WTC11 (cell line): Measurements from ENCODE around the gene CHTF18. TPM values are rescaled to one million over a fixed set of nuclear protein-coding genes. Genes with fewer than 3 reads are reported as not detected.
A peak's percentile ranks its signal among the peaks of the same experiment; 100 is the strongest.

Experiments used
- ATAC-seq: fragments of 200-7000 bp; cut with Tn5 transposase; 2 replicates; pipeline ENCODE4 v1.10.0; 2021; ENCODE audit warnings: mild to moderate bottlenecking, moderate library complexity
- CTCF ChIA-PET: fragments of 300-600 bp; sonication (Branson Sonifier 250); formaldehyde crosslinking; loops from one replicate; lab custom pipeline; 2021; ENCODE audit warnings: antibody characterized with exemption; lab: Charles Lee
- POLR2A ChIA-PET: fragments of 350-600 bp; sonication (Branson Sonifier 250); formaldehyde crosslinking; loops from one replicate; lab custom pipeline; 2021; ENCODE audit warnings: antibody characterized with exemption; lab: Charles Lee
- DNase-seq: peaks from one replicate; pipeline ENCODE4 v3.0.0; 2021; ENCODE audit warnings: low spot score
- H3K27ac Mint-ChIP-seq: 2 replicates; pipeline ENCODE4 v1.8.0; 2021; ENCODE audit warnings: mixed read lengths
- H3K27me3 Mint-ChIP-seq: 2 replicates; pipeline ENCODE4 v1.8.0; 2021; ENCODE audit warnings: low read depth, mild to moderate bottlenecking, moderate library complexity, mixed read lengths
- H3K36me3 Mint-ChIP-seq: 2 replicates; pipeline ENCODE4 v1.8.0; 2021; ENCODE audit warnings: mixed read lengths
- H3K4me1 Mint-ChIP-seq: 2 replicates; pipeline ENCODE4 v1.8.0; 2022; ENCODE audit warnings: mixed read lengths
- H3K4me3 Mint-ChIP-seq: 2 replicates; pipeline ENCODE4 v1.8.0; 2021; ENCODE audit warnings: mild to moderate bottlenecking, moderate library complexity, mixed read lengths
- H3K9me3 Mint-ChIP-seq: 2 replicates; pipeline ENCODE4 v1.8.0; 2021; ENCODE audit warnings: mixed read lengths
- CREB1 ChIP-seq: sonication (generic); formaldehyde crosslinking; IDR thresholded peaks from 2 replicates; pipeline ENCODE4 v1.8.0; 2023; ENCODE audit warnings: mild to moderate bottlenecking, missing genetic modification reagents
- CREM ChIP-seq: sonication (generic); formaldehyde crosslinking; IDR thresholded peaks from 2 replicates; pipeline ENCODE4 v1.8.1; 2022; ENCODE audit warnings: mild to moderate bottlenecking, missing genetic modification reagents, moderate library complexity
- NR2C2 ChIP-seq: sonication (generic); formaldehyde crosslinking; IDR thresholded peaks from 2 replicates; pipeline ENCODE4 v1.8.0; 2022; ENCODE audit warnings: mild to moderate bottlenecking, missing genetic modification reagents
- OVOL2 ChIP-seq: fragments of 250-450 bp; sonication (Bioruptor Pico); IDR thresholded peaks from 2 replicates; pipeline ENCODE4 v1.9.0; 2021; ENCODE audit warnings: mild to moderate bottlenecking, borderline replicate concordance
- SMAD4 ChIP-seq: sonication (generic); formaldehyde crosslinking; IDR thresholded peaks from 2 replicates; pipeline ENCODE4 v1.8.0; 2022; ENCODE audit warnings: mild to moderate bottlenecking, missing genetic modification reagents
- TCF7 ChIP-seq: sonication (generic); formaldehyde crosslinking; IDR thresholded peaks from 2 replicates; pipeline ENCODE4 v1.8.0; 2022; ENCODE audit warnings: mild to moderate bottlenecking, low read depth, missing genetic modification reagents, moderate library complexity
- ZNF232 ChIP-seq: sonication (generic); formaldehyde crosslinking; IDR thresholded peaks from 2 replicates; pipeline ENCODE4 v1.8.0; 2022; ENCODE audit warnings: mild to moderate bottlenecking, missing genetic modification reagents
- ZNF532 ChIP-seq: fragments of 250-450 bp; sonication (Bioruptor Pico); IDR thresholded peaks from 2 replicates; pipeline ENCODE4 v1.9.0; 2021; ENCODE audit warnings: mild to moderate bottlenecking, borderline replicate concordance
- ZNF671 ChIP-seq: fragments of 250-450 bp; sonication (Bioruptor Pico); IDR thresholded peaks from 2 replicates; pipeline ENCODE4 v1.8.0; 2021; ENCODE audit warnings: mild to moderate bottlenecking
- total RNA-seq: library from RNA; stranded (reverse); gene quantifications from 3 replicates; pipeline ENCODE4 v1.2.3, GENCODE V29; 2021
- TF ChIP-seq, protein P1 (sequence below): sonication (generic); formaldehyde crosslinking; IDR thresholded peaks from 2 replicates; pipeline ENCODE4 v1.8.0; 2022; ENCODE audit warnings: mild to moderate bottlenecking, missing genetic modification reagents
- TF ChIP-seq, protein P2 (sequence below): sonication (generic); formaldehyde crosslinking; IDR thresholded peaks from 2 replicates; pipeline ENCODE4 v1.8.0; 2022; ENCODE audit warnings: mild to moderate bottlenecking, missing genetic modification reagents
- TF ChIP-seq, protein P3 (sequence below): sonication (generic); formaldehyde crosslinking; IDR thresholded peaks from 2 replicates; pipeline ENCODE4 v1.8.1; 2023; ENCODE audit warnings: mild to moderate bottlenecking, missing genetic modification reagents, moderate library complexity
- TF ChIP-seq, protein P4 (sequence below): fragments of 250-450 bp; sonication (Bioruptor Pico); IDR thresholded peaks from 2 replicates; pipeline ENCODE4 v1.8.0; 2021; ENCODE audit warnings: mild to moderate bottlenecking
- TF ChIP-seq, protein P5 (sequence below): sonication (generic); formaldehyde crosslinking; IDR thresholded peaks from 2 replicates; pipeline ENCODE4 v1.8.1; 2023; ENCODE audit warnings: mild to moderate bottlenecking, missing genetic modification reagents
- TF ChIP-seq, protein P6 (sequence below): fragments of 250-450 bp; sonication (Bioruptor Pico); IDR thresholded peaks from 2 replicates; pipeline ENCODE4 v1.9.0; 2021; ENCODE audit warnings: moderate library complexity, mild to moderate bottlenecking, inconsistent platforms, borderline replicate concordance
- TF ChIP-seq, protein P7 (sequence below): sonication (generic); formaldehyde crosslinking; IDR thresholded peaks from 2 replicates; pipeline ENCODE4 v1.8.0; 2023; ENCODE audit warnings: mild to moderate bottlenecking, missing genetic modification reagents
- TF ChIP-seq, protein P8 (sequence below): sonication (generic); formaldehyde crosslinking; IDR thresholded peaks from 2 replicates; pipeline ENCODE4 v1.8.1; 2022; ENCODE audit warnings: mild to moderate bottlenecking, missing genetic modification reagents, moderate library complexity, borderline replicate concordance

The CHTF18 gene
- total RNA-seq, 1 experiment from 2014 or later: 183 TPM

DNA sequence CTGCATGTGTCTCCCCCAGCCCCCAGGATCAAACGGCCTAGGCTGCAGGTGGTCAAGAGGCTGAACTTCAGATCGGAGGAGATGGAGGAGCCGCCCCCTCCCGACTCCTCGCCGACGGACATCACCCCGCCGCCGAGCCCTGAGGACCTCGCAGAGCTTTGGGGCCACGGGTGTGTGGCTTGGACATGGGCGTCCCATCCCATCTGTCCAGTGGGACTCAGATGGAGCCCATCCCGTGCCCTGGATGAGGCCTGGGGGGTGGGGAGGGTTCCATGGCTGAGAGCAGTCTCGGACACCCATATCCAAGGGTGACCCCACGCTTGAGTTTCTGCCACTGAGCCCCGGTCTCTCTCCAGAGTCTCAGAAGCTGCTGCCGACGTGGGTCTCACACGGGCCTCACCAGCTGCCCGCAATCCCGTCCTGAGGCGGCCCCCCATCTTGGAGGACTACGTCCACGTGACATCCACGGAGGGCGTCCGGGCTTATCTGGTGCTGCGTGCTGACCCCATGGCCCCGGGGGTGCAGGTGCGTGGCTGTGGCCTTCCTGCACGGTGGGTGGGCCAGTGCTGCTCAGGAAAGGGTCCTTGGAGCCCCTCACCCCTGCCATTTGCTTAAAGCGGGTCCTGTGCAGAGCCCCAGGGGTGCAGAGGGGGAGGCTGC, 901 bp downstream of the CHTF18 start:
- Mint-ChIP-seq H3K36me3 (peaks cover 11% of the 10 kb centered on the region), H3K4me1 (no peaks in the 10 kb centered on the region), H3K9me3 (no peaks in the 10 kb centered on the region), H3K4me3 (peak overlapping the region; percentile 73), H3K27ac (no peak overlapping the region), H3K27me3 (no peaks in the 10 kb centered on the region)
- ChIA-PET POLR2A (interaction anchor here (0.9 to 2.7 kb wide), 3 partner anchors 12 to 60 kb away, joined by 3 to 12 read pairs (median 3); partner anchors contain the start of gene GNG13), CTCF (interaction anchor here (1.3 to 3.0 kb wide), 8 partner anchors 11 to 268 kb away, joined by 4 to 22 read pairs (median 10); partner anchors contain the start of genes ANTKMT, CIAO3, GNG13 and METRN)
- TF ChIP-seq, protein P1, sequence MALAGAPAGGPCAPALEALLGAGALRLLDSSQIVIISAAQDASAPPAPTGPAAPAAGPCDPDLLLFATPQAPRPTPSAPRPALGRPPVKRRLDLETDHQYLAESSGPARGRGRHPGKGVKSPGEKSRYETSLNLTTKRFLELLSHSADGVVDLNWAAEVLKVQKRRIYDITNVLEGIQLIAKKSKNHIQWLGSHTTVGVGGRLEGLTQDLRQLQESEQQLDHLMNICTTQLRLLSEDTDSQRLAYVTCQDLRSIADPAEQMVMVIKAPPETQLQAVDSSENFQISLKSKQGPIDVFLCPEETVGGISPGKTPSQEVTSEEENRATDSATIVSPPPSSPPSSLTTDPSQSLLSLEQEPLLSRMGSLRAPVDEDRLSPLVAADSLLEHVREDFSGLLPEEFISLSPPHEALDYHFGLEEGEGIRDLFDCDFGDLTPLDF (CRISPR knock-in tag): no peak
- TF ChIP-seq CREB1 (CRISPR knock-in tag): no peak
- TF ChIP-seq, protein P2, sequence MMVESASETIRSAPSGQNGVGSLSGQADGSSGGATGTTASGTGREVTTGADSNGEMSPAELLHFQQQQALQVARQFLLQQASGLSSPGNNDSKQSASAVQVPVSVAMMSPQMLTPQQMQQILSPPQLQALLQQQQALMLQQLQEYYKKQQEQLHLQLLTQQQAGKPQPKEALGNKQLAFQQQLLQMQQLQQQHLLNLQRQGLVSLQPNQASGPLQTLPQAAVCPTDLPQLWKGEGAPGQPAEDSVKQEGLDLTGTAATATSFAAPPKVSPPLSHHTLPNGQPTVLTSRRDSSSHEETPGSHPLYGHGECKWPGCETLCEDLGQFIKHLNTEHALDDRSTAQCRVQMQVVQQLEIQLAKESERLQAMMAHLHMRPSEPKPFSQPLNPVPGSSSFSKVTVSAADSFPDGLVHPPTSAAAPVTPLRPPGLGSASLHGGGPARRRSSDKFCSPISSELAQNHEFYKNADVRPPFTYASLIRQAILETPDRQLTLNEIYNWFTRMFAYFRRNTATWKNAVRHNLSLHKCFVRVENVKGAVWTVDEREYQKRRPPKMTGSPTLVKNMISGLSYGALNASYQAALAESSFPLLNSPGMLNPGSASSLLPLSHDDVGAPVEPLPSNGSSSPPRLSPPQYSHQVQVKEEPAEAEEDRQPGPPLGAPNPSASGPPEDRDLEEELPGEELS (CRISPR knock-in tag): no peak
- TF ChIP-seq NR2C2 (CRISPR knock-in tag): no peak
- TF ChIP-seq, protein P3, sequence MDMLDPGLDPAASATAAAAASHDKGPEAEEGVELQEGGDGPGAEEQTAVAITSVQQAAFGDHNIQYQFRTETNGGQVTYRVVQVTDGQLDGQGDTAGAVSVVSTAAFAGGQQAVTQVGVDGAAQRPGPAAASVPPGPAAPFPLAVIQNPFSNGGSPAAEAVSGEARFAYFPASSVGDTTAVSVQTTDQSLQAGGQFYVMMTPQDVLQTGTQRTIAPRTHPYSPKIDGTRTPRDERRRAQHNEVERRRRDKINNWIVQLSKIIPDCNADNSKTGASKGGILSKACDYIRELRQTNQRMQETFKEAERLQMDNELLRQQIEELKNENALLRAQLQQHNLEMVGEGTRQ (CRISPR knock-in tag): no peak
- no peak for TF ChIP-seq ZNF532 (CRISPR knock-in tag)
- ATAC-seq (no peak), DNase-seq (no peak)

DNA sequence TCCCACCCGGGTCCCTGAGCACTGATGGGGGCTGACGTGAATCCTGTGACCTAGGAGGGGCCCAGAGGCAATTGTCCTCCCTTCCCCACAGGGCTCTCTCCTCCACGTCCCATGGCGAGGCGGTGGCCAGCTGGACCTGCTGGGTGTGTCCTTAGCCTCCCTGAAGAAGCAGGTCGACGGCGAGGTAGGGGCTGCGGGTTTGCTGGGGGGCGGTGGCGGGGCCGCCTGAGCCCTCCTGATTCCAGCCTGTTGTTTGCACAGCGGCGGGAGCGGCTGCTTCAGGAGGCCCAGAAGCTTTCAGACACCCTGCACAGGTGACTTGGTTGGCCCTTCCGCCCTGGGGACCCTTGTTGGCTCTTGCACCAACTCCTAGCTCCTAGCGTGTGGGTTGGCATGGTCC, 1.7 kb downstream of the CHTF18 start:
- Mint-ChIP-seq H3K36me3 (peaks cover 11% of the 10 kb centered on the region), H3K9me3 (no peaks in the 10 kb centered on the region), H3K4me3 (peak overlapping the region; percentile 73), H3K27me3 (no peaks in the 10 kb centered on the region), H3K4me1 (no peaks in the 10 kb centered on the region), H3K27ac (no peak overlapping the region)
- DNase-seq: no peak
- CTCF ChIA-PET: no interaction called here
- ATAC-seq: no peak
- POLR2A ChIA-PET: interaction anchor here (2.7 kb wide), 1 partner anchor 11 kb away, joined by 12 read pairs; the partner anchor contains the start of gene GNG13
- TF ChIP-seq TCF7 (CRISPR knock-in tag): no peak
- TF ChIP-seq, protein P4, sequence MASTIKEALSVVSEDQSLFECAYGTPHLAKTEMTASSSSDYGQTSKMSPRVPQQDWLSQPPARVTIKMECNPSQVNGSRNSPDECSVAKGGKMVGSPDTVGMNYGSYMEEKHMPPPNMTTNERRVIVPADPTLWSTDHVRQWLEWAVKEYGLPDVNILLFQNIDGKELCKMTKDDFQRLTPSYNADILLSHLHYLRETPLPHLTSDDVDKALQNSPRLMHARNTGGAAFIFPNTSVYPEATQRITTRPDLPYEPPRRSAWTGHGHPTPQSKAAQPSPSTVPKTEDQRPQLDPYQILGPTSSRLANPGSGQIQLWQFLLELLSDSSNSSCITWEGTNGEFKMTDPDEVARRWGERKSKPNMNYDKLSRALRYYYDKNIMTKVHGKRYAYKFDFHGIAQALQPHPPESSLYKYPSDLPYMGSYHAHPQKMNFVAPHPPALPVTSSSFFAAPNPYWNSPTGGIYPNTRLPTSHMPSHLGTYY (CRISPR knock-in tag): no peak
- no peak for TF ChIP-seq SMAD4 (CRISPR knock-in tag)
- TF ChIP-seq, protein P5, sequence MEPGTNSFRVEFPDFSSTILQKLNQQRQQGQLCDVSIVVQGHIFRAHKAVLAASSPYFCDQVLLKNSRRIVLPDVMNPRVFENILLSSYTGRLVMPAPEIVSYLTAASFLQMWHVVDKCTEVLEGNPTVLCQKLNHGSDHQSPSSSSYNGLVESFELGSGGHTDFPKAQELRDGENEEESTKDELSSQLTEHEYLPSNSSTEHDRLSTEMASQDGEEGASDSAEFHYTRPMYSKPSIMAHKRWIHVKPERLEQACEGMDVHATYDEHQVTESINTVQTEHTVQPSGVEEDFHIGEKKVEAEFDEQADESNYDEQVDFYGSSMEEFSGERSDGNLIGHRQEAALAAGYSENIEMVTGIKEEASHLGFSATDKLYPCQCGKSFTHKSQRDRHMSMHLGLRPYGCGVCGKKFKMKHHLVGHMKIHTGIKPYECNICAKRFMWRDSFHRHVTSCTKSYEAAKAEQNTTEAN: no peak
- no peak for TF ChIP-seq ZNF671
- TF ChIP-seq, protein P6, sequence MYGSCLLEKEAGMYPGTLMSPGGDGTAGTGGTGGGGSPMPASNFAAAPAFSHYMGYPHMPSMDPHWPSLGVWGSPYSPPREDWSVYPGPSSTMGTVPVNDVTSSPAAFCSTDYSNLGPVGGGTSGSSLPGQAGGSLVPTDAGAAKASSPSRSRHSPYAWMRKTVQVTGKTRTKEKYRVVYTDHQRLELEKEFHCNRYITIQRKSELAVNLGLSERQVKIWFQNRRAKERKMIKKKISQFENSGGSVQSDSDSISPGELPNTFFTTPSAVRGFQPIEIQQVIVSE (CRISPR knock-in tag): no peak
- TF ChIP-seq ZNF232 (CRISPR knock-in tag): no peak
- TF ChIP-seq, protein P7, sequence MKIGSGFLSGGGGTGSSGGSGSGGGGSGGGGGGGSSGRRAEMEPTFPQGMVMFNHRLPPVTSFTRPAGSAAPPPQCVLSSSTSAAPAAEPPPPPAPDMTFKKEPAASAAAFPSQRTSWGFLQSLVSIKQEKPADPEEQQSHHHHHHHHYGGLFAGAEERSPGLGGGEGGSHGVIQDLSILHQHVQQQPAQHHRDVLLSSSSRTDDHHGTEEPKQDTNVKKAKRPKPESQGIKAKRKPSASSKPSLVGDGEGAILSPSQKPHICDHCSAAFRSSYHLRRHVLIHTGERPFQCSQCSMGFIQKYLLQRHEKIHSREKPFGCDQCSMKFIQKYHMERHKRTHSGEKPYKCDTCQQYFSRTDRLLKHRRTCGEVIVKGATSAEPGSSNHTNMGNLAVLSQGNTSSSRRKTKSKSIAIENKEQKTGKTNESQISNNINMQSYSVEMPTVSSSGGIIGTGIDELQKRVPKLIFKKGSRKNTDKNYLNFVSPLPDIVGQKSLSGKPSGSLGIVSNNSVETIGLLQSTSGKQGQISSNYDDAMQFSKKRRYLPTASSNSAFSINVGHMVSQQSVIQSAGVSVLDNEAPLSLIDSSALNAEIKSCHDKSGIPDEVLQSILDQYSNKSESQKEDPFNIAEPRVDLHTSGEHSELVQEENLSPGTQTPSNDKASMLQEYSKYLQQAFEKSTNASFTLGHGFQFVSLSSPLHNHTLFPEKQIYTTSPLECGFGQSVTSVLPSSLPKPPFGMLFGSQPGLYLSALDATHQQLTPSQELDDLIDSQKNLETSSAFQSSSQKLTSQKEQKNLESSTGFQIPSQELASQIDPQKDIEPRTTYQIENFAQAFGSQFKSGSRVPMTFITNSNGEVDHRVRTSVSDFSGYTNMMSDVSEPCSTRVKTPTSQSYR: no peak
- TF ChIP-seq OVOL2 (CRISPR knock-in tag): no peak
- TF ChIP-seq, protein P8, sequence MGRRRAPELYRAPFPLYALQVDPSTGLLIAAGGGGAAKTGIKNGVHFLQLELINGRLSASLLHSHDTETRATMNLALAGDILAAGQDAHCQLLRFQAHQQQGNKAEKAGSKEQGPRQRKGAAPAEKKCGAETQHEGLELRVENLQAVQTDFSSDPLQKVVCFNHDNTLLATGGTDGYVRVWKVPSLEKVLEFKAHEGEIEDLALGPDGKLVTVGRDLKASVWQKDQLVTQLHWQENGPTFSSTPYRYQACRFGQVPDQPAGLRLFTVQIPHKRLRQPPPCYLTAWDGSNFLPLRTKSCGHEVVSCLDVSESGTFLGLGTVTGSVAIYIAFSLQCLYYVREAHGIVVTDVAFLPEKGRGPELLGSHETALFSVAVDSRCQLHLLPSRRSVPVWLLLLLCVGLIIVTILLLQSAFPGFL (CRISPR knock-in tag): no peak
- no peak for TF ChIP-seq CREM (CRISPR knock-in tag)
